GM12878 (cell line): Measurements from ENCODE around the gene ABT1. TPM values are rescaled to one million over a fixed set of nuclear protein-coding genes. Genes with fewer than 3 reads are reported as not detected.
A peak's percentile ranks its signal among the peaks of the same experiment; 100 is the strongest.

Experiments used
- BHLHE40 ChIP-seq, 2 experiments: fragments of 450-650 bp in 1 of 2; IDR thresholded peaks; 2 replicates each; pipeline ENCODE4 v1.6.1; 2011 to 2017; ENCODE audit warnings: low read depth in 2 of 2, borderline replicate concordance in 1 of 2, improper control_type of control experiment in 1 of 2, low read length in 1 of 2, mild to moderate bottlenecking in 1 of 2
- EP300 ChIP-seq, 2 experiments: fragments of 150-350 bp in 1 of 2; IDR thresholded peaks; 2 replicates each; pipeline ENCODE4 v1.6.1; 2011 to 2012; ENCODE audit warnings: low read depth in 2 of 2, low read length in 2 of 2, borderline replicate concordance in 1 of 2, improper control_type of control experiment in 1 of 2, inconsistent platforms in 1 of 2; ENCODE audit not compliant: control insufficient read depth in 1 of 2
- HDAC6 ChIP-seq: fragments of 200-600 bp; sonication (generic); IDR thresholded peaks from one replicate; pipeline ENCODE4 v1.8.0; 2017; ENCODE audit warnings: antibody characterized with exemption; ENCODE audit not compliant: unreplicated experiment
- MEF2A ChIP-seq: IDR thresholded peaks from 2 replicates; pipeline ENCODE4 v1.6.1; 2011; ENCODE audit warnings: low read depth, mild to moderate bottlenecking, low read length, moderate library complexity; ENCODE audit not compliant: insufficient read depth
- MYB ChIP-seq: fragments of 150-350 bp; IDR thresholded peaks from 2 replicates; pipeline ENCODE4 v1.6.1; 2014; ENCODE audit warnings: mild to moderate bottlenecking, low read depth, low read length, borderline replicate concordance
- MYC ChIP-seq: IDR thresholded peaks from 2 replicates; pipeline ENCODE4 v1.6.1; 2011; ENCODE audit warnings: mild to moderate bottlenecking, low read length, moderate library complexity, inconsistent platforms; ENCODE audit not compliant: insufficient read depth, insufficient replicate concordance, insufficient read length, severe bottlenecking
- NBN ChIP-seq: fragments of 450-650 bp; IDR thresholded peaks from 2 replicates; pipeline ENCODE4 v1.6.1; 2016
- NR2F1 ChIP-seq: fragments of 450-650 bp; conservative IDR thresholded peaks from 2 replicates; pipeline ENCODE4 v1.6.1; 2017; ENCODE audit warnings: mild to moderate bottlenecking
- PML ChIP-seq: IDR thresholded peaks from 2 replicates; pipeline ENCODE4 v1.6.1; 2012; ENCODE audit warnings: low read length, inconsistent platforms
- RBBP5 ChIP-seq: fragments of 200-600 bp; sonication (generic); conservative IDR thresholded peaks from 2 replicates; pipeline ENCODE4 v1.6.1; 2016
- RUNX3 ChIP-seq: IDR thresholded peaks from 2 replicates; pipeline ENCODE4 v1.6.1; 2012; ENCODE audit warnings: low read length, inconsistent platforms
- SMARCA5 ChIP-seq: fragments of 450-650 bp; IDR thresholded peaks from 2 replicates; pipeline ENCODE4 v1.6.1; 2017; ENCODE audit warnings: mild to moderate bottlenecking
- TCF7 ChIP-seq: IDR thresholded peaks from 2 replicates; pipeline ENCODE4 v1.6.1; 2014; ENCODE audit warnings: antibody characterized with exemption, borderline replicate concordance
- USF1 ChIP-seq: IDR thresholded peaks from 2 replicates; pipeline ENCODE4 v1.6.1; 2011; ENCODE audit warnings: borderline replicate concordance, low read depth, mild to moderate bottlenecking, moderate library complexity, mixed read lengths, low read length; ENCODE audit not compliant: insufficient read depth; ENCODE audit errors: extremely low read length
- YY1 ChIP-seq: IDR thresholded peaks from 2 replicates; pipeline ENCODE4 v1.6.1; 2011; ENCODE audit warnings: low read depth, mild to moderate bottlenecking, low read length
- ZNF384 ChIP-seq: IDR thresholded peaks from 2 replicates; pipeline ENCODE4 v1.6.1; 2012; ENCODE audit warnings: low read depth, mild to moderate bottlenecking, low read length, improper control_type of control experiment, borderline replicate concordance
- ZSCAN29 ChIP-seq: fragments of 450-650 bp; IDR thresholded peaks from 2 replicates; pipeline ENCODE4 v1.6.1; 2017; ENCODE audit warnings: mild to moderate bottlenecking, moderate library complexity
- polyA plus RNA-seq, 11 experiments: library from polyadenylated mRNA; depleted of rRNA in 4 of 11; unstranded in 6 of 11; stranded (reverse) in 5 of 11; fragments of >200 nt; fragmentation: Nextera tagmentation in 4 of 11; fragmentation: Illumina TruSeq in 1 of 11; extraction: Ambion mirVana in 4 of 11; extraction: Trizol in 1 of 11; gene quantifications; 1 replicate in 1 of 11; 2 replicates in 10 of 11; pipeline versions ENCODE4 v1.2.1 to v1.2.3, GENCODE V29; 2011 to 2016; ENCODE audit warnings: inconsistent platforms in 2 of 11, missing spikeins in 2 of 11, low read depth in 1 of 11
- total RNA-seq, 4 experiments: library from RNA; depleted of rRNA in 3 of 4; stranded (reverse); fragments of >200 nt in 3 of 4; fragmentation: Illumina TruSeq in 1 of 4; extraction: Trizol in 1 of 4; gene quantifications; 2 replicates each; pipeline versions ENCODE4 v1.2.1 to v1.2.3, GENCODE V29; 2013 to 2021
- TF ChIP-seq, protein P1 (sequence below): IDR thresholded peaks from 2 replicates; pipeline ENCODE4 v1.6.1; 2011; ENCODE audit warnings: mild to moderate bottlenecking, low read depth, low read length, moderate library complexity; ENCODE audit not compliant: insufficient replicate concordance
- TF ChIP-seq, protein P2 (sequence below): fragments of 450-650 bp; IDR thresholded peaks from 2 replicates; pipeline ENCODE4 v1.6.1; 2018; ENCODE audit warnings: borderline replicate concordance, mild to moderate bottlenecking; ENCODE audit not compliant: partially characterized antibody
- TF ChIP-seq, protein P3 (sequence below): fragments of 450-650 bp; IDR thresholded peaks from 2 replicates; pipeline ENCODE4 v1.6.1; 2017; ENCODE audit warnings: mild to moderate bottlenecking, moderate library complexity

ABT1 gene
- total and polyA plus RNA-seq, 10 of the 15 experiments (the other 5 are each of a cell fraction or from before 2014, with no cell fraction given): 8.4 to 43.5 (median 28.2) TPM

GRCh38 chr6:26554697-26555504 lies 41.9 kb upstream of the ABT1 start (continued):
- TF ChIP-seq PML (no peak), MEF2A (0 out of 2 replicates have a peak, but pooled peaks have one; percentile 25), YY1 (no peak), ZSCAN29 (peak; percentile 92), RBBP5 (no peak), MYB (no peak), HDAC6 (no peak), BHLHE40 (IDR thresholded peaks at IDR 0.05; ENCODE audit: borderline replicate concordance in 1 of 2, low read depth in 2 of 2, low read length in 1 of 2) (no peak), MYC (no peak), USF1 (no peak), NBN (peak; percentile 84), ZNF384 (peak; percentile 43; the same call in 1 of the 2 replicates), EP300 (IDR thresholded peaks at IDR 0.05; ENCODE audit: borderline replicate concordance in 1 of 2, control insufficient read depth in 1 of 2, low read depth in 2 of 2, low read length in 2 of 2) (peak in 1 of 2 experiments; percentile 47; a peak in 1 of 4 replicates), NR2F1 (no peak), TCF7 (peak; percentile 36; the same call in 1 of the 2 replicates), RUNX3 (0 out of 2 replicates have a peak, but pooled peaks have one; percentile 11), SMARCA5 (0 out of 2 replicates have a peak, but pooled peaks have one; percentile 63)
- TF ChIP-seq, protein P1, sequence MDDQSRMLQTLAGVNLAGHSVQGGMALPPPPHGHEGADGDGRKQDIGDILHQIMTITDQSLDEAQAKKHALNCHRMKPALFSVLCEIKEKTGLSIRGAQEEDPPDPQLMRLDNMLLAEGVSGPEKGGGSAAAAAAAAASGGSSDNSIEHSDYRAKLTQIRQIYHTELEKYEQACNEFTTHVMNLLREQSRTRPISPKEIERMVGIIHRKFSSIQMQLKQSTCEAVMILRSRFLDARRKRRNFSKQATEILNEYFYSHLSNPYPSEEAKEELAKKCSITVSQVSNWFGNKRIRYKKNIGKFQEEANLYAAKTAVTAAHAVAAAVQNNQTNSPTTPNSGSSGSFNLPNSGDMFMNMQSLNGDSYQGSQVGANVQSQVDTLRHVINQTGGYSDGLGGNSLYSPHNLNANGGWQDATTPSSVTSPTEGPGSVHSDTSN: no peak
- TF ChIP-seq, protein P2, sequence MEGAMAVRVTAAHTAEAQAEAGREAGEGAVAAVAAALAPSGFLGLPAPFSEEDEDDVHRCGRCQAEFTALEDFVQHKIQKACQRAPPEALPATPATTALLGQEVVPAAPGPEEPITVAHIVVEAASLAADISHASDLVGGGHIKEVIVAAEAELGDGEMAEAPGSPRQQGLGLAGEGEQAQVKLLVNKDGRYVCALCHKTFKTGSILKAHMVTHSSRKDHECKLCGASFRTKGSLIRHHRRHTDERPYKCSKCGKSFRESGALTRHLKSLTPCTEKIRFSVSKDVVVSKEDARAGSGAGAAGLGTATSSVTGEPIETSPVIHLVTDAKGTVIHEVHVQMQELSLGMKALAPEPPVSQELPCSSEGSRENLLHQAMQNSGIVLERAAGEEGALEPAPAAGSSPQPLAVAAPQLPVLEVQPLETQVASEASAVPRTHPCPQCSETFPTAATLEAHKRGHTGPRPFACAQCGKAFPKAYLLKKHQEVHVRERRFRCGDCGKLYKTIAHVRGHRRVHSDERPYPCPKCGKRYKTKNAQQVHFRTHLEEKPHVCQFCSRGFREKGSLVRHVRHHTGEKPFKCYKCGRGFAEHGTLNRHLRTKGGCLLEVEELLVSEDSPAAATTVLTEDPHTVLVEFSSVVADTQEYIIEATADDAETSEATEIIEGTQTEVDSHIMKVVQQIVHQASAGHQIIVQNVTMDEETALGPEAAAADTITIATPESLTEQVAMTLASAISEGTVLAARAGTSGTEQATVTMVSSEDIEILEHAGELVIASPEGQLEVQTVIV: no peak
- TF ChIP-seq, protein P3, sequence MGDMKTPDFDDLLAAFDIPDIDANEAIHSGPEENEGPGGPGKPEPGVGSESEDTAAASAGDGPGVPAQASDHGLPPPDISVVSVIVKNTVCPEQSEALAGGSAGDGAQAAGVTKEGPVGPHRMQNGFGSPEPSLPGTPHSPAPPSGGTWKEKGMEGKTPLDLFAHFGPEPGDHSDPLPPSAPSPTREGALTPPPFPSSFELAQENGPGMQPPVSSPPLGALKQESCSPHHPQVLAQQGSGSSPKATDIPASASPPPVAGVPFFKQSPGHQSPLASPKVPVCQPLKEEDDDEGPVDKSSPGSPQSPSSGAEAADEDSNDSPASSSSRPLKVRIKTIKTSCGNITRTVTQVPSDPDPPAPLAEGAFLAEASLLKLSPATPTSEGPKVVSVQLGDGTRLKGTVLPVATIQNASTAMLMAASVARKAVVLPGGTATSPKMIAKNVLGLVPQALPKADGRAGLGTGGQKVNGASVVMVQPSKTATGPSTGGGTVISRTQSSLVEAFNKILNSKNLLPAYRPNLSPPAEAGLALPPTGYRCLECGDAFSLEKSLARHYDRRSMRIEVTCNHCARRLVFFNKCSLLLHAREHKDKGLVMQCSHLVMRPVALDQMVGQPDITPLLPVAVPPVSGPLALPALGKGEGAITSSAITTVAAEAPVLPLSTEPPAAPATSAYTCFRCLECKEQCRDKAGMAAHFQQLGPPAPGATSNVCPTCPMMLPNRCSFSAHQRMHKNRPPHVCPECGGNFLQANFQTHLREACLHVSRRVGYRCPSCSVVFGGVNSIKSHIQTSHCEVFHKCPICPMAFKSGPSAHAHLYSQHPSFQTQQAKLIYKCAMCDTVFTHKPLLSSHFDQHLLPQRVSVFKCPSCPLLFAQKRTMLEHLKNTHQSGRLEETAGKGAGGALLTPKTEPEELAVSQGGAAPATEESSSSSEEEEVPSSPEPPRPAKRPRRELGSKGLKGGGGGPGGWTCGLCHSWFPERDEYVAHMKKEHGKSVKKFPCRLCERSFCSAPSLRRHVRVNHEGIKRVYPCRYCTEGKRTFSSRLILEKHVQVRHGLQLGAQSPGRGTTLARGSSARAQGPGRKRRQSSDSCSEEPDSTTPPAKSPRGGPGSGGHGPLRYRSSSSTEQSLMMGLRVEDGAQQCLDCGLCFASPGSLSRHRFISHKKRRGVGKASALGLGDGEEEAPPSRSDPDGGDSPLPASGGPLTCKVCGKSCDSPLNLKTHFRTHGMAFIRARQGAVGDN: peak; percentile 56
